ENCODE measurements around the gene ROGDI.
A peak's percentile ranks its signal among the peaks of the same experiment; 100 is the strongest.

ROGDI gene

DNA sequence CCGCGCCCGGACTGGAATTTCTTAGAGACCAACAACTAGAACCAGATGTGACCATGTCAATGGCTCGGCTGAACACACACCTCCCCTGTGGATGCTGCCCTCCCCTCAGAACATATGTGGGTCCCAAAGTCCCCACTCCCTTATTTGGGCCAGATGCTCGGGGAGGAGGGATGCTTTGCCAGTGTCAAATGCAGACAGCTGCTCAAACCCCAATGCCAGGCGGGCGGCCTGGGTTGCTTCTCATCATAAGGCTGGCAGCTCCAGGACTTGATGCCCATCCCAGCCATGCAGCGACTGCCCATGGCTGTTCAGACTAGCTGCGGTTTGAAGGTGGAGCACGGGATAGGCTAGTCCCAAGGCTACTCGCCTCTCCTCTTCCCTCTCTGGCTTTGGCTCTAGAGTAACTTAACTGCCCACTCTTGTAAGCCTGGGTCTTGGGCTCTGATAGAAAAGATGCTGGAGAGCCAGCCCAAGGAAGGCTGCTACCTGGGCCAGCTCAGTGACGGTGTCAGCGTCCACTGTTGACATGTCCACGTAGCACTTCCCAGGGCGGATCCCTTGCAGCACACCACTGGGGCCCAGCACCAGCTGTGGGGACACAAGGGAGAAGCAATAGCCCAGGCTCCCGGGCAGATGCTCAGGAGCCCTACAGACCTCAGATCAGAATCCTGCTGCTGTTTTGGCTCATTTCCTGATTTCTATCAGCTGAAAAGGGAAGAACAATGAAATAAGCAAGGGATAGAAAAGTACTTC lies 11.0 kb upstream of the ROGDI start:
- DNase-seq, result no peak

DNA sequence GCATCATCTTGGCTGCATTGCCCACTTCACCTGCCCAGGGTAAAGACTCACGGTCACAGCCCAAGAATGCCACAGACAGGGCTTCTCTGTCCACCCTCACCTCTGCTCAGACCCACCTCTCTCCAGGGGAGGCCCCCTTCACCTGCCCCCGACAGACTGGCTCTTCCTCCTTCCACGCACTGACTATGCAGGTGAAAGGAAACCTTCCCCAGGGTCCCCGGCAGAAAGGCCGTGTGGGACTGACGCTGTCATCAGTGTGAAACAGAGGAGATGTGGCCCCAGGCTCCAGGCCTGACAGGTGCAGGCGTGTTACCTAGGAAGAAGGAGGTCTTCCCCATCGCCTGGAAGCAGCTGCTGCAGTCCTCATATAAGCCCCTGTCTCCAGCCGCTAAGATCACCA lies 9.3 kb upstream of the ROGDI start:
- no peak for DNase-seq

DNA sequence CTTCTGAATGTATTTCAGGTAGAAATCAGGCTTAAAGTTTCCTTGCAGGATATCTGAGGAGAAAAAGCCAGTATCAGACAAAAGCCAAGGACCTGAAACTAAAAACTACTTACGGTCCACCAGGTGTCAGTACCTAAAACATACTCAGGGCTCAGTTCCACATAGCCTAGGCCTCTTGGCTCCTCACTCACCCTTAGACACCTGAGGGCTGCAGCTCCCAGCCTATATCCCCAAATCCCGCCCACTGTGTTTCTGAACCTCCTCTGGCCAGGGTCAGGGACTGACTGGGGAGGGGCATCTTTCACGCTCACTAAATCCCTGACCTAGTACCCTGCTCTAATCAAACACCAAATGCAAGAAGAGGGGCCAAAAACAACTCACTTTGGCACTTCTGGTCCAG lies 8.8 kb upstream of the ROGDI start:
- DNase-seq, result no peak

DNA sequence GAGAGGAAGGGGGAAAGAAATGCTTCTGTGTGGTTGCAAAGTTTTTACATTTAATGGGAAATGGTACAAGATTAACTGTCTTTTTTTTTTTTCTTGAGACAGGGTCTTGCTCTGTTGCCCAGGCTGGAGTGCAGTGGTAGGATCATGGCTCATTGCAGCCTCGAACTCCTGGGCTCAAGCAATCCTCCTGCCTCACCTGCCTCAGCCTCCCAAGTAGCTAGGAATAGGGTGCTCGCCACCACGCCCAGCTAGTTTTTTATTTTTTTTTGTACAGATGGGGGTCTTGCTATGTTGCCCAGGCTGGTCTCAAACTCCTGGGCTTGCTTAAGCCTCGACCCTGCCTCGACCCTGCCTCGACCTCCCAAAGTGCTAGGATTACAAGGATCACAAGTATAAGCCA lies 3.8 kb upstream of the ROGDI start:
- DNase-seq, result no peak

DNA sequence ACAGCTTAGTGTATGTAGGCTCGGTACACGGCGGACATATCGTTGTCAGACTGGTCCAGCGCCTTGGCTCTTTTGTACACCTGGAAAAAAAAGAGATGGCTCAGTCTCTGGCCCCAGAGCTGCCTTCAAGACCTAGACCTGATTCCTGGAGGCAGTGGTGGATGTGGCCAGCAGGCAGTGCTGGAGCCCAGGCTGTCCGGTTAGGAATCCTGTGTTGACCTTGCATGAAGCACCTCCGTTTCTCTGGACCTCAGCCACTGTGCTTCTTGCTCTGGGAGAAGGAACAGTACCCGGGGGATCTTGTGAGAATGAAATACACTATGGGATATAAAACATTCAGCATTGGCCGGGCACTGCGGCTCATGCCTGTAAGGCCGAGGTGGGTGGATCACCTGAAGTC lies 2.8 kb upstream of the ROGDI start:
- no peak for DNase-seq

DNA sequence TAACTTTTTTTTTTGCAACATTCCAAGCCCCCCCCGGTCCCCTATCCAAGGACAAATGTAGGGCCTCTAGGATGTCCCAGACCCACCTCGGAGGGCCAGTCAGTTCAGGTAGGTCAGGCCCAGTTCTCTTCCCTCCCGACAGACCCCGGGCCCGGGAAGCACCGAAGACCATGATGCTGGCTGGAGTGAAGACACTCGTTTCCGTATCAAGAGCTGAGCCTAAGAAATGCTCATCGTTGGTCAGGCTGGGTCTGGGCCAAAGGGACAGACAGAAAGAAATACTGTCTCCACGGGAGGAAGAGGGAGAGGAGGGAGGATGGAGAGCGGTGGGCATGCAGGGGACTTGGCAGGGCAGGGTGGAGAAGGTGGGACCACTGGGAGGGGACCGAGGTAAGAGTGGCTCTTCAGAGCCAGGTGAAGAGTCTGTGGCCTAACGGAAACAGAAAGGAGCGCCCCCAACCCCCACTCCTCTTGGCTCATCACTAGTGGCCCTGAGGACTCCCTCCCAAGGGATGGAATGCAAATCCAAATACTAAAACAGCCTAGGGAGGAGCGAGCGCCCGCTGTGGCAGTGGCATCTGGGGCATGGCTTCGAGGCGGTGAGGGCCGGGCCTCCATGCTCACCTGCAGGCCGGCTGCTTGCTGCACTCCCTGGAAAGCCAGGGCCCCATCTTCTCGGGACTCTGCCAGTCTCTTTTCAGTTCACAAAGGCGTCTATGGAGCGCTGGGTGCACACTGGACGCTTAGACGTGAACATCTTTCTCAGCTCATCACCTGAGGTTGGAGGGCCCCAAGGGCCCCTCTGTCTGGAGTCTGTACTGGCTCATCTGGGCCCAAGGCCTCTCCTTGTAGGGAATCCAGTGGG lies 1.7 kb upstream of the ROGDI start:
- no peak for DNase-seq

DNA sequence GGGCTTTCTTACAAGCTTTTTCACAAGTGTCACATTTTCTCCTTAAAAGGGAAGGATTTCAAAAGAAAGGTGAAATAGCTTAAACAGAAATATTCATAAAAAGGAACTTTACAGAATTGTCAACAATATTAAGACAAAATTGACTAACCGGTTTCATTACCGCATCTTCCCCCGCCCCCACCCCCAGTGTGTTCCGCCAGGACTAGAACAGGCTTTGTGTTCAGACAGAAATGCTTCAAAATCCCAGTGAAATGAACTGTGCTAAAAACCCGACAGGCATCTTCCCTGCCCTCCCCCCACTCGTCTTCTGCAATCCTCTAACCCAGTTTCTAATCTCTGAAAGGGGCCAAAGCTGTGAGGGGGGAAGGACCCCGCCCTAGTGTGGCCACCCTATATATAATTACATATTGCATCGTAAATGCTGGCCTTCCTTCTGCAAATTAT lies 990 bp upstream of the ROGDI start:
- DNase-seq, result no peak

DNA sequence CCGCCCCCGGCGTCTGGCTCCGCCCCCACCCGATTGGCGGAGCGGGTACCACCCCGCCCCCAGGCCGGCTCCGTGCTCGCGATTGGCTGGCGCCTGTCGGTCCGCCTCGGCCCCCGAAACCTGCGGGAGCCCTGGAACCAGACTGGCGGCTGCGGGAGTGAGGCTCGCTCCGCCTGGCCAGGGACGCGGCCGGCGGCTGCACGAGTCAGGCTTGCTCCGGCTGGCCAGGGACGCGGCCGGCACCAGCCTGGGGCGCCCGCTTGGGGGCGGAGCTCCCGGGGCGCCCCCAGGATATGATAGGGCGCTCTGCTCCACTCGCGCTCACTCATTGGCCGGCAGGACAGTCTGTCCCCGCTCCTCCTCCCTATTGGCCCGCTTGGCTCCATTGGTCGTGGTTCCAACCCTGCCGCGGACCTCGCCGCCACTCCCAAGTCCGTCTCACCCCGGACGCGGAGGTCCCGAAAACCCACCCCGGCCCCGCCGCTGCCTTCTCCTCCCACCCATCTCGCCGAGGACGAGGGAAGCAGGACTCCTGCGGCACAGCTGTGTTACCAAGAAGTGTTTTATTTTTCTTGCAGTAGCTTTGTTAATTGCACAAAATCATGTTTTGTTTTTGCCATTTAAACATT lies 340 bp upstream of the ROGDI start:
- DNase-seq, result peak; percentile 85 to 88

DNA sequence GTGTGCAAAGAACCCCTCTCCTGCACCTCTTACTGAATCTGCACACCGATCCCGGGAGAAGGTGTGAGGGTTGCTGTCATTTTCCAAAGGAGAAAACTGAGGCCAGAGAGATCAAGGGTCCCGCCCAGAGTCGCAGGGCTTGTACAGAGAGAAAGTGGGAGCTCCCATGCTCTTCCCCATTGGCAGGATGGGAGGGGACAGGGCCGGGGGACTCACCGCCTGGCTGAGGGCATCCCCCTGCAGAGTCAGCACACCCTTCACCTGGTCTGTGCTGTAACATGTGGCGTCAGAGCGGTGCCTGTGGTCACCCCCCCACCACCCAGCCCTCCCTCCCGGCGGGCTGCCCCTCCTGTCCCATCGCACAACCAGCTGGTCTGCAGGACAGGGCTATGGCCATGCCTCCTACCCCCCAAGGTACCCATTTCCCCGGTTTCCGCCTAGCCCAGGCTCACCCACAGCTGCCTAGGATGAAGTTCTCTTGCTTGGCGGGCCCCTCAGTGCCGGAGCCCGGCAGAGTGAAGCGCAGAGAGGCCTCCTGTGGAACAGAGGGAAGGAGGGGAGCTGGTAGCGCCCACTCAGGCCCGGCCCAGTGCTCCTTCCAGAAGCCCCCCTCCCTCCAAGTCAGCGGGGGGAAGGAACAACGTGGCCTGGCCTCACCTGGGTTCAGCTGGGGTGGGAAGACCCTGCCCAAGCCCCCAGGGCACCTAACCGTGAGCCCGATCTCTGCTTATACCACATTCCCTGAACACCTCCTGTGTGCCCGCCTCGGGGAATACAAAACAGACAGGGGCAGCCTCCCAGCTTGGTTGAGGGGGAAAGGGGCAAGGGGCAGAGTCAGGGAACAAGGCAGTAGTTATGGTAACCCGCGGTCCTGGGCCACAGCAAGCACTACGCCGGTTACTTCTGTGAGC lies 1.1 kb downstream of the ROGDI start:
- no peak for DNase-seq

DNA sequence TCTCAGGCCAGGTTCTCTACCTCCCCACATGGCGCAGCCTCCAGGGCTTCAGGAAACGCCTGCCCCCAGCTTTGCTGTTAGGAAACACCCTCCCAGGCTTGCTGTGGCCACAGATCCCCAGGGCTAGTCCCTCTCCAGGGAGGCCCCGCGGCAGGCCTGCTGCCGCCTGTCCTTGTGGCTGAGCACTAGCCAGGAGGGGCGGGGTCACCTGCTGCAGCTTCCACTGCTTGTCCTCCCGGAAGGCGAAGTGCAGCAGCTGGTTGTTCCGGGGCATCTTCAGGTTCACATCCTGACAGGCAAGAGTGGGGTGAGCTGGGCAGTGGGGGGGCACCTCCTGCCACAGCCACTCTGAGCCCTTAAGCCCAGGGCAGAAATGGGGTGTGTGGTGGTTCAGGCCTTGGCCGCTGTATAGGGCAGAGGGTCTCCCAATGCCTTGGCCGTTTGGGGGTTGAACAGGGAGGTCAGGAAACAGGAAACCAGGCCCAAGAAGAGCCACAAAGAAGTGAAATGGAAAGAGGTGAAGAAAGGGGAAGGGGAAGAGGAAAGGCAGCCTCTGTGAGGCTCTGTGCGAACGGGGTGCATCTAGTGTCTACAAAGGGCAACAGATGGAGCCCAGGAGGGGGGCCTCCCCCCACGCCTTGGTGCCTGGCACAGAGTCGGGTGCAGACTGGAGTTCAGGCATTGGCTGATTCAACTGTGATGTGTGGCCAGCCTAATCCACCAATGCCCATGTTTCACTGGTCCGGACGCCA lies 2.0 kb downstream of the ROGDI start:
- no peak for DNase-seq

DNA sequence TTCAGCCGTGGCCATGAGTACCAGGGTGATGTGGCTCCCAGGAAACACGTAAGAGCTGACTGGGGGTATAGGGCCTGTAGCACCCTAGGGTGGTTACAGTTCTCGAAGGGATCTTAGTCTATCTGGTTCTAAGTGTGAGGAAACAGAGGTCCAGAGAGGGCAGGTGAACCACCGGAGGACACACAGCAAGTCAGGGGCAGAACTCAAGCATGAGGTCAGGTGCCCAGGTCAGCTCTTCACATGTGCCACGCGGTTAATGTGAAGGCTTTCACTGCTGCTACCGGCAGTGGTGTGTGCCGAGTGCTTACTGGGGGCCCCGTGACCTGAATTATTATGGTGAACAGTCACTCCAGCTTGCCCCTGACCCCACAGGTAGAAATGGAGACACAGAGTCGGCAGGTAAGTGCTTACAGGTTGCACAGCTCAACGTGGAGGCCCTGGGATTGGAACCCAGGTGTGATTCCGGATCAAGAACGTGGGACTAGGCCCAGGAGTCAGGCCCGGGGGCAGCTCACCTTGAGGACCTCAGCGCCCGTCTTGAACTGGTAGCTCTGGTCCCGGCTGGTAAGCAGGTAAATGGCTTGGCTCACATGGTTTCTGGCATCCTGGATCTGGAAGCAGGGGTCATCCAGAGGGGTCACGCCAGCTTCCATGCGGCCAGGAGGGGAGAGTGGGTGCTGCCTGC lies 3.1 kb downstream of the ROGDI start:
- no peak for DNase-seq

DNA sequence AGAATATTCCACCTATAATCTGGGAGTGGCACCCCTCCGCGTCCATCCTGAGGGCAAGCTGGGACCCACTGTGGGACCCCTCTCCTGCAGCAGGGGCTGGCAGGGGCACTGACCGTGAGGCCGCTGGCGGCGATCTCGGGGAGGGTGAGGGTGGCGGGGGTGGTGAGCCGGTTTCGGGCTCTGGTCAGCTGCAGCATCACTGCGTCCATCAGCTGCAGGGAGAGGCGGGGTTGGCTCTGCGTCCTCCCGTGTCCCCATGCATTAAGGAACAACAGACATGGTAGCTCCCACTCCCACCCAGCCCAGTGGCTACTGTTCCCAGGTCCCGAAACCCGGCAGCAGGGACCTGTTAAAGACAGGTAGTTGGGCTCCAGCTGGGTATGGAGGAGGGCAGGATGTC lies 4.0 kb downstream of the ROGDI start:
- DNase-seq, result no peak

DNA sequence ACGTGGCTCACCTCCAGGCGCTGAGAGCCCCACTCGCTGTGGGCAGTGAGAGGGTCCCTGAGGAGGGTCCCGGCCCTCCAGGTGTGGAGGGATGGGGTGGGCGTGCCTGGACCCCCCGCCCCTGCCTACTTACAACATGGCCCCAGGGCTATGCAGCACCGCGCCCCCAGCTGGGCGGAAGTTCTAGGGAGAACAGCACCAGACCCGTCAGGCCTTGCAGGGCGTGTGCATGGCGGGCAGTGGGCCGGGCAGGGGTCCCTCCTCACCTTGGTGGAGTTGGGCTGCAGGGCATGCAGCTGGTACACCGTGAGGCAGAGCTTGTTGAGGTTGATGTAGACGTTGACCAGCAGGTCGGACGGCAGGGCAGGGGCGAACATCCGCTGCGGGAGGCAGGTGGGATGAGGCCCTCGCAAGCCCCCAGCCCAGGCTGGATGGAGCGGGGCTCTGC lies 4.6 kb downstream of the ROGDI start:
- DNase-seq, result no peak

DNA sequence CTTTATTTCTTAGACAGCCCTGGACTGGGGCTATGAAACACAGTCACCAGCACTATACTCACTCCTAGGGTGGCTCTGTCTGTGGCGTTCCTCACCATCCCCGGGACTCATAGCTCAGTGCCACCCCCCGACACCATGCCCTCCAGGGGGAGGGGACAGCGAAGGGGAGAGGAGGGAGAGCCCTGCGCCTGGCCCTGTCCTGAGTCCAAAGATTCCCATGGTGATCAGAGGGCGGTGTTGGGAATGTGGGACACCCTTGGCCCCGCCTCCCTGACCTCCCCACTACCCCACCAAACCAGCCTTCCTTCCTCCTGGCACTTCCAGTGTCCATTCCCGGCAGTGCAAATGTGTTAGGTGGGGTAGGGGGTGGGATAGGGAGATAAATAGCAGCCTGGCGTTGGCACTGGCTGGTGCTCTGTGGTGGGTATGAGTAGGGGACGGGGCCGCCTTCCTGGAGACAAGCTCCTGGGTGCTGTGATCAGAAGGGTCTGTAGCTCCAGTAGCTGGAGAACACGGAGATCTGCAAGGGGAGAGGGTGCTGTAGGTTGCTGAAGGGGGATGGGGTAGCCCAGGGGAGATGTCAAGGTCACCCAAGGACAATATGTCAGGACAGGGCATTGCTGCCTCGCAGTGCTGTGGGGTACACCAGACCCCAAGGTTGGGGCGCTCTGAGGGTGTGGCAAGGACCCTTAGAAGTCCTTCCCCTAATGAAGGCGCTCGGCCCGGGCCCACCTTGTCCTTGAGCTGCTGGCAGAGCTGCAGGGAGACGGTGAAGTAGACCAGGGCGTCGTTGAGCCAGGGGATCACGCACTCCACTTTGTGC lies 5.2 kb downstream of the ROGDI start:
- DNase-seq, result no peak

DNA sequence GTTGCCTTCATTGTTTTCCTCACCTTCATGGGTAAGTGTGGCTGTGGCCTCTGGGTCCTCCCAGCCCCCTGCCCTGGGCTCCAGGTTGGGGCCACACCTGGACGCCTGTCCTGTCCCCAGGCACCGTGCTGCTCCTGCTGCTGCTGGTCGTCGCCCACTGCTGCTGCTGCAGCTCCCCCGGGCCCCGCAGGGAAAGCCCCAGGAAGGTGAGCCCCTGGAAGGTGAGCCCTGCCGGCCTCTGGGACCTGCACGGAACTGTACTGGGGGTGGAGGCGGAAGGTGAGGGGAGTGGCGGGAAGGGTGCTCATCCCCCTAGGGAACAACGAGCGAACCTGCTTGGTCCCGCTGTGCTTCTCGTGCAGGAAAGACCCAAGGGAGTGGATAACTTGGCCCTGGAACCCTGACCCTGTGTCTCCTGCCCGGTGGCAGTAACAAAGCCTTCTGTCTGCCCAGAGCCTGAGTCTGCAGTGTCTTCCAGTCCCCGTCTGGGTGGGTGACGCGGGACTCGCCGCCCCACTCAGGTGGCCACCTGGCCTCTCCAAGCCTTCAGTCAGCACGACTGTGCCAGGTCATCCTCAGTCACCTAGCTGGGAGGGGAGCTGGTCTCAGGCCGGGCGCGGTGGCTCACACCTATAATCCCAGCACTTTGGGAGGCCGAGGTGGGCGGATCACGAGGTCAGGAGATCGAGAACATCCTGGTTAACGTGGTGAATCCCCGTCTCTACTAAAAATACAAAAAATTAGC lies 6.4 kb downstream of the ROGDI start:
- no peak for DNase-seq

DNA sequence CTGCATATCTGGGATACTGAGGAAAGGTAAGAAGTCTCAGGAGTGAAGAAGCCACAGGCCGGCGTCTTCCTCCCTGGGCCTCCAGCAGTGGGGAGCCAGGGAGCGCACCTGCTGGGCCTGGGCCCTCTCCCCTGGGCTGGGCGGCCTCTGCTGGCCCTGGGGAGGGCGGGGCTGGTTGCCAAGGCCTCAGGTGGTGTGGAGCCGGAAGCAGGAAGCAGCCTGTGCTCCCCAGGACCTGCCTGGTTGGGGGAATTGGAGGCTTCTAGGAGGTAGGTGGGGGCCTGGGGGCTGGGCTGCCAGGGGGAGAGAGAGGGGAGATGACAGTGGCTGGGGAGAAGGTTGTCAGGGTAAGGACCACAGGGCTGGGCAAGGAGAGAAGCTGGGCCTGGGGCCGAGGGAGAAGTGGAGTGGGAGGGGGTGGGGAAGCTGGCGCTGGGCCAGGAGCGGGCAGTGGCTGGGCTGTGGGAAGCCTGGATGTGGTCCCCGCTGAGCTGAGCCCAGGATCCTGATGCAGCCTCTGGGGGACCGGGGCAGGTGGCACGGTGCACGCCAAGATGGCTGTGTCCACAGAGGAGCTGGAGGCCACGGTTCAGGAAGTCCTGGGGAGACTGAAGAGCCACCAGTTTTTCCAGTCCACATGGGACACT lies 7.1 kb downstream of the ROGDI start, which contains the start of gene SMIM22:
Gene SMIM22 (plus strand): TSS at position 189 of the 647 bp plus-strand sequence. CDS start 366 bp downstream, at position 555.
- DNase-seq, result no peak

DNA sequence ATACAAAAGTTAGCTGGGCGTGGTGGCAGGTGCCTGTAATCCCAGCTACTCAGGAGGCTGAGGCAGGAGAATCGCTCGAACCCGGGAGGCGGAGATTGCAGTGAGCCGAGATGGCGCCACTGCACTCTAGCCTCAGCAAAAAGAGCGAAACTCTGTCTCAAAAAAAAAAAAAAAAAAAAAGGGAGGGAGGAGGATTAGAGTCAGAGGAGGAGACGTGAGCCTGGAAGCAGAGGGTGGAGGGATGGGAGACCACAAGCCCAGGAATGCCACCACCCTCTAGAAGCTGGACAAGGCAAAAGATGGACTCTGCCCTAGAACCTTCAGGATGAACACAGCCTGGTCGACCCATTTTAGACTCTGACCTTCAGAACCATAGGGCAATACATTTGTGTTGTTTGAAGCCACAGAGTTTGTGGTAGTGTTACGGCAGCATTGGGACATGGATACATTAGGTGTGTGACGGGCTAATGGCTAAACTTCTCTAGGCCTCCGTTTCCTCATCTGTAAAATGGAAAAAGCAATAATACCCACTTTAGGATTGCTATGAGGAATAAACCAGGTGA lies 9.4 kb downstream of the ROGDI start:
- DNase-seq, result no peak

DNA sequence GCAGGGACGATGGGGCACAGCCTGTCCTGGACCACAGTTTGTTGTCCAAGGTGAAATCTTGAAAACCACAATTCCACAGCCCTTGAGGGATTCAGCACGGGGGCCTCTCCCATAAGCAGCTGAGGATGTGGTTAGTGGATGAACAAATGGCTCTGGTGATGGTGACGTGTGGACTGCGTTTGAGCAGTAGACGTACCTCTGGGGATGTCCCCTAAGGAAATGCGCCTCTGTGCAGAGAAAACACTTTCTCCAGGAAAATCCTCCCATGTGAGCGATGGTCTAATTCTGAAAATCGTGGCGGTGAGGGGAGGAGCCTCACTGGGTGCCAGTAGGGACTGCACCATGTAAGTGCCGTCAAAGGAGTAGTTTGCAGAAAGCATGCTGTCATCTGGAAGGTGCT lies 11.6 kb downstream of the ROGDI start:
- DNase-seq, result no peak

DNA sequence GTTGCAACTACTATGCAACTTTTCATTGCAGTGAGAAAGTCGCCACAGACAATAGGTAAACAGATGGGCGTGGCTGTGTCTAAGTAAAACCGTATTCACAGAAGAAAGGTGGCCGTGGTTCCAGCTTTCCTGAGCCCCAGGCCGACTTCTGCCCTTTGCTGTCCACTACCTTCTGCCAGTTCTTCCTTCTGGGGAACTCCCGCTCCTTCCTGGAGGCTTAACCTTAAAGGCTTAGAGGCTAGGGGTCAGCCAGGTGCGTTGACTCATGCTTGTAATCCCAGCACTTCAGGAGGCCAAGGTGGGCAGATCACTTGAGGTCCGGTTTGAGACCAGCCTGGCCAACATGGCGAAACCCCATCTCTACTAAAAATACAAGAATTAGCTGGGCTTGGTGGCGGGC lies 12.2 kb downstream of the ROGDI start:
- DNase-seq, result no peak

Measured in CD4-positive, alpha-beta T cell treated with Interferon alpha-2 for 1 hour (primary cell).